HG03460 (cell line): ENCODE measurements around the gene AFF3.

ENCODE experiments used
- ATAC-seq: cut with Tn5 transposase; IDR thresholded peaks from one replicate; pipeline ENCODE4 v1.9.1; 2021; ENCODE audit not compliant: unreplicated experiment

Gene AFF3

GRCh38 chr2:99898336-99899048, 243.9 kb downstream of the AFF3 start:
- no peak for ATAC-seq

GRCh38 chr2:99891428-99891780, 251.0 kb downstream of the AFF3 start:
- no peak for ATAC-seq

- ATAC-seq: no peak
Observed at GRCh38 chr2:99890568-99891427, 251.6 kb downstream of the AFF3 start.

GRCh38 chr2:99888617-99889016, 253.8 kb downstream of the AFF3 start:
- no peak for ATAC-seq

- no peak for ATAC-seq
Observed at GRCh38 chr2:99886418-99886817, 256.0 kb downstream of the AFF3 start.

GRCh38 chr2:99883358-99883757, 259.0 kb downstream of the AFF3 start:
- no peak for ATAC-seq

- no peak for ATAC-seq
Observed at GRCh38 chr2:99881901-99882591, 260.3 kb downstream of the AFF3 start.

- ATAC-seq: no peak
Observed at GRCh38 chr2:99880964-99881294, 261.5 kb downstream of the AFF3 start.

- no peak for ATAC-seq
Observed at GRCh38 chr2:99880148-99880963, 262.0 kb downstream of the AFF3 start.

- ATAC-seq: no peak
Observed at GRCh38 chr2:99879481-99879880, 262.9 kb downstream of the AFF3 start.

- ATAC-seq: no peak
Observed at GRCh38 chr2:99878581-99879350, 263.6 kb downstream of the AFF3 start.

GRCh38 chr2:99877963-99878362, 264.4 kb downstream of the AFF3 start:
- ATAC-seq: no peak

- no peak for ATAC-seq
Observed at GRCh38 chr2:99876956-99877355, 265.4 kb downstream of the AFF3 start.

- ATAC-seq: no peak
Observed at GRCh38 chr2:99875627-99876201, 266.7 kb downstream of the AFF3 start.

- ATAC-seq: no peak
Observed at GRCh38 chr2:99868260-99868659, 274.1 kb downstream of the AFF3 start.

GRCh38 chr2:99867770-99868169, 274.6 kb downstream of the AFF3 start:
- no peak for ATAC-seq

- ATAC-seq: no peak
Observed at GRCh38 chr2:99865818-99866676, 276.3 kb downstream of the AFF3 start.

- ATAC-seq: no peak
Observed at GRCh38 chr2:99864561-99865553, 277.5 kb downstream of the AFF3 start.
